Measurements from ENCODE around the gene ANKRD55. TPM values are rescaled to one million over a fixed set of nuclear protein-coding genes. Genes with fewer than 3 reads are reported as not detected.

The ANKRD55 gene
- total RNA-seq, 1 experiment from 2014 or later = not detected

DNA sequence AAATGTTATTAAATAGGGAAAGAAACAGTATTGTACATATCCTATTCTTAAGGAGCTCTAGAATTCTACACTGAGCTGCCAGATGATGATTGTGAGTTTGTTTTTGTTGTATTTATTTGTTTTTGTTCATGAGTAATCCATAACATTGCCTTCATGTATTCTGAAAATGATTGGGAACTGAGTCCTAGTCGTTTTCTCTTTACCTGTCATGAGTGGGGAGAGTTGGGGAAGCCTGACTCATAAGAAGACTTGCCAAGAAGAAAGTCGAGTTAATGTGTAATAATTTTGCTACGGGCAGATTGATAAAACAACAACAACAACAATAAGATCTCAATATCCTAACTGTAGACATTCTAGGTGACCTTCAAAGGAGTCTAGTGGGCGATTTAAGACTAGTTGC is 103.8 kb downstream of the ANKRD55 start (continued):
- TF ChIP-seq GTF2I (CRISPR knock-in tag; conservative IDR thresholded peaks at IDR 0.05) = no peak
- TF ChIP-seq ZNF396 (CRISPR knock-in tag; IDR thresholded peaks at IDR 0.05; ENCODE audit: borderline replicate concordance) = no peak
- TF ChIP-seq, protein P1, sequence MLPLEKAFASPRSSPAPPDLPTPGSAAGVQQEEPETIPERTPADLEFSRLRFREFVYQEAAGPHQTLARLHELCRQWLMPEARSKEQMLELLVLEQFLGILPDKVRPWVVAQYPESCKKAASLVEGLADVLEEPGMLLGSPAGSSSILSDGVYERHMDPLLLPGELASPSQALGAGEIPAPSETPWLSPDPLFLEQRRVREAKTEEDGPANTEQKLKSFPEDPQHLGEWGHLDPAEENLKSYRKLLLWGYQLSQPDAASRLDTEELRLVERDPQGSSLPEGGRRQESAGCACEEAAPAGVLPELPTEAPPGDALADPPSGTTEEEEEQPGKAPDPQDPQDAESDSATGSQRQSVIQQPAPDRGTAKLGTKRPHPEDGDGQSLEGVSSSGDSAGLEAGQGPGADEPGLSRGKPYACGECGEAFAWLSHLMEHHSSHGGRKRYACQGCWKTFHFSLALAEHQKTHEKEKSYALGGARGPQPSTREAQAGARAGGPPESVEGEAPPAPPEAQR (CRISPR knock-in tag; IDR thresholded peaks at IDR 0.05) = no peak
- no peak for TF ChIP-seq ZNF219 (CRISPR knock-in tag; IDR thresholded peaks at IDR 0.05; ENCODE audit: borderline replicate concordance)
- TF ChIP-seq, protein P2, sequence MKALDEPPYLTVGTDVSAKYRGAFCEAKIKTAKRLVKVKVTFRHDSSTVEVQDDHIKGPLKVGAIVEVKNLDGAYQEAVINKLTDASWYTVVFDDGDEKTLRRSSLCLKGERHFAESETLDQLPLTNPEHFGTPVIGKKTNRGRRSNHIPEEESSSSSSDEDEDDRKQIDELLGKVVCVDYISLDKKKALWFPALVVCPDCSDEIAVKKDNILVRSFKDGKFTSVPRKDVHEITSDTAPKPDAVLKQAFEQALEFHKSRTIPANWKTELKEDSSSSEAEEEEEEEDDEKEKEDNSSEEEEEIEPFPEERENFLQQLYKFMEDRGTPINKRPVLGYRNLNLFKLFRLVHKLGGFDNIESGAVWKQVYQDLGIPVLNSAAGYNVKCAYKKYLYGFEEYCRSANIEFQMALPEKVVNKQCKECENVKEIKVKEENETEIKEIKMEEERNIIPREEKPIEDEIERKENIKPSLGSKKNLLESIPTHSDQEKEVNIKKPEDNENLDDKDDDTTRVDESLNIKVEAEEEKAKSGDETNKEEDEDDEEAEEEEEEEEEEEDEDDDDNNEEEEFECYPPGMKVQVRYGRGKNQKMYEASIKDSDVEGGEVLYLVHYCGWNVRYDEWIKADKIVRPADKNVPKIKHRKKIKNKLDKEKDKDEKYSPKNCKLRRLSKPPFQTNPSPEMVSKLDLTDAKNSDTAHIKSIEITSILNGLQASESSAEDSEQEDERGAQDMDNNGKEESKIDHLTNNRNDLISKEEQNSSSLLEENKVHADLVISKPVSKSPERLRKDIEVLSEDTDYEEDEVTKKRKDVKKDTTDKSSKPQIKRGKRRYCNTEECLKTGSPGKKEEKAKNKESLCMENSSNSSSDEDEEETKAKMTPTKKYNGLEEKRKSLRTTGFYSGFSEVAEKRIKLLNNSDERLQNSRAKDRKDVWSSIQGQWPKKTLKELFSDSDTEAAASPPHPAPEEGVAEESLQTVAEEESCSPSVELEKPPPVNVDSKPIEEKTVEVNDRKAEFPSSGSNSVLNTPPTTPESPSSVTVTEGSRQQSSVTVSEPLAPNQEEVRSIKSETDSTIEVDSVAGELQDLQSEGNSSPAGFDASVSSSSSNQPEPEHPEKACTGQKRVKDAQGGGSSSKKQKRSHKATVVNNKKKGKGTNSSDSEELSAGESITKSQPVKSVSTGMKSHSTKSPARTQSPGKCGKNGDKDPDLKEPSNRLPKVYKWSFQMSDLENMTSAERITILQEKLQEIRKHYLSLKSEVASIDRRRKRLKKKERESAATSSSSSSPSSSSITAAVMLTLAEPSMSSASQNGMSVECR (CRISPR knock-in tag; IDR thresholded peaks at IDR 0.05; ENCODE audit: borderline replicate concordance) = no peak
- TF ChIP-seq HMGA2 (CRISPR knock-in tag; IDR thresholded peaks at IDR 0.05) = no peak

DNA sequence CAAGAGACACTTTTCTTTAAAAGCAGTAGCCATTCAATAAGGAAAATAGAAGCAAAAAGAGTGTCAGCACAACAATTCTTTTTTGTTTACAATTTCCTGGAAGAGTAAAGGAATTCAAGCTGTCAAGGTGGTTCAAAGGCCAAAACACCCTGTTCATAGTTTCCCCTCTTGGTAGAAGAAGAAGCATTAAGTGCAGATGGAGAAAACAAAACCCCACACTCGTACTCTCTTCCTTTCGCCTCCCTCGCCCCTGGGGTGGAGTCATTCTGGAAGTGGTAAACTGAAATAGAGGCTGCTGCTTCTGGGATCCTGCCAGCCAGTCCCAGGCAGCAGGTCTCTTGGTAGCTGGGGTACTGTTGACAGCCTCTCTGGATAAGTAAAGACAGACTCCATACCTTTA is 105.0 kb downstream of the ANKRD55 start:
- TF ChIP-seq, protein P3, sequence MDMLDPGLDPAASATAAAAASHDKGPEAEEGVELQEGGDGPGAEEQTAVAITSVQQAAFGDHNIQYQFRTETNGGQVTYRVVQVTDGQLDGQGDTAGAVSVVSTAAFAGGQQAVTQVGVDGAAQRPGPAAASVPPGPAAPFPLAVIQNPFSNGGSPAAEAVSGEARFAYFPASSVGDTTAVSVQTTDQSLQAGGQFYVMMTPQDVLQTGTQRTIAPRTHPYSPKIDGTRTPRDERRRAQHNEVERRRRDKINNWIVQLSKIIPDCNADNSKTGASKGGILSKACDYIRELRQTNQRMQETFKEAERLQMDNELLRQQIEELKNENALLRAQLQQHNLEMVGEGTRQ (CRISPR knock-in tag; IDR thresholded peaks at IDR 0.05) = no peak
- TF ChIP-seq HMGA2 (CRISPR knock-in tag; IDR thresholded peaks at IDR 0.05) (no peak), PRRX2 (CRISPR knock-in tag; IDR thresholded peaks at IDR 0.05) (no peak), ZNF396 (CRISPR knock-in tag; IDR thresholded peaks at IDR 0.05; ENCODE audit: borderline replicate concordance) (no peak), MXD4 (CRISPR knock-in tag; IDR thresholded peaks at IDR 0.05; ENCODE audit: borderline replicate concordance) (no peak), ZNF232 (CRISPR knock-in tag; IDR thresholded peaks at IDR 0.05) (no peak), NR1H2 (CRISPR knock-in tag; IDR thresholded peaks at IDR 0.05) (no peak), IRF2 (CRISPR knock-in tag; IDR thresholded peaks at IDR 0.05; ENCODE audit: borderline replicate concordance, low read depth) (no peak)
- TF ChIP-seq, protein P4, sequence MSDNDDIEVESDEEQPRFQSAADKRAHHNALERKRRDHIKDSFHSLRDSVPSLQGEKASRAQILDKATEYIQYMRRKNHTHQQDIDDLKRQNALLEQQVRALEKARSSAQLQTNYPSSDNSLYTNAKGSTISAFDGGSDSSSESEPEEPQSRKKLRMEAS (CRISPR knock-in tag; IDR thresholded peaks at IDR 0.05) = no peak
- TF ChIP-seq, protein P5, sequence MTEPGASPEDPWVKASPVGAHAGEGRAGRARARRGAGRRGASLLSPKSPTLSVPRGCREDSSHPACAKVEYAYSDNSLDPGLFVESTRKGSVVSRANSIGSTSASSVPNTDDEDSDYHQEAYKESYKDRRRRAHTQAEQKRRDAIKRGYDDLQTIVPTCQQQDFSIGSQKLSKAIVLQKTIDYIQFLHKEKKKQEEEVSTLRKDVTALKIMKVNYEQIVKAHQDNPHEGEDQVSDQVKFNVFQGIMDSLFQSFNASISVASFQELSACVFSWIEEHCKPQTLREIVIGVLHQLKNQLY (CRISPR knock-in tag; IDR thresholded peaks at IDR 0.05) = no peak
- TF ChIP-seq, protein P2 (CRISPR knock-in tag; IDR thresholded peaks at IDR 0.05; ENCODE audit: borderline replicate concordance) = no peak
- TF ChIP-seq, protein P6, sequence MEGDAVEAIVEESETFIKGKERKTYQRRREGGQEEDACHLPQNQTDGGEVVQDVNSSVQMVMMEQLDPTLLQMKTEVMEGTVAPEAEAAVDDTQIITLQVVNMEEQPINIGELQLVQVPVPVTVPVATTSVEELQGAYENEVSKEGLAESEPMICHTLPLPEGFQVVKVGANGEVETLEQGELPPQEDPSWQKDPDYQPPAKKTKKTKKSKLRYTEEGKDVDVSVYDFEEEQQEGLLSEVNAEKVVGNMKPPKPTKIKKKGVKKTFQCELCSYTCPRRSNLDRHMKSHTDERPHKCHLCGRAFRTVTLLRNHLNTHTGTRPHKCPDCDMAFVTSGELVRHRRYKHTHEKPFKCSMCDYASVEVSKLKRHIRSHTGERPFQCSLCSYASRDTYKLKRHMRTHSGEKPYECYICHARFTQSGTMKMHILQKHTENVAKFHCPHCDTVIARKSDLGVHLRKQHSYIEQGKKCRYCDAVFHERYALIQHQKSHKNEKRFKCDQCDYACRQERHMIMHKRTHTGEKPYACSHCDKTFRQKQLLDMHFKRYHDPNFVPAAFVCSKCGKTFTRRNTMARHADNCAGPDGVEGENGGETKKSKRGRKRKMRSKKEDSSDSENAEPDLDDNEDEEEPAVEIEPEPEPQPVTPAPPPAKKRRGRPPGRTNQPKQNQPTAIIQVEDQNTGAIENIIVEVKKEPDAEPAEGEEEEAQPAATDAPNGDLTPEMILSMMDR (IDR thresholded peaks at IDR 0.05) = no peak
- peaks cover 6% of the 10 kb centered on the region; the same call in 1 of the 2 replicates for H3K4me1 Mint-ChIP-seq
- no peak overlapping the region for H3K27ac Mint-ChIP-seq
- DNase-seq (ENCODE audit: low spot score) (no peak), ATAC-seq (no peak)
- no peak overlapping the region for H3K4me3 Mint-ChIP-seq
- no peaks in the 10 kb centered on the region for H3K36me3 Mint-ChIP-seq
- POLR2A ChIA-PET = no interaction called here
- H3K9me3 Mint-ChIP-seq = no peaks in the 10 kb centered on the region
- H3K27me3 Mint-ChIP-seq (ENCODE audit: low read depth) = no peaks in the 10 kb centered on the region; the same call in 1 of the 2 replicates
- CTCF ChIA-PET = no interaction called here

Data from WTC11 (cell line).